GM12801 (cell line): ENCODE measurements around the gene RC3H2.

Source experiments
- CTCF ChIP-seq: IDR thresholded peaks from one replicate; pipeline ENCODE4 v1.5.1; 2011; ENCODE audit warnings: control low read depth; ENCODE audit not compliant: insufficient read length; ENCODE audit errors: extremely low read depth

Gene RC3H2

GRCh38 chr9:122807271-122807900, 97.8 kb downstream of the RC3H2 start:
- TF ChIP-seq CTCF: no peak

DNA sequence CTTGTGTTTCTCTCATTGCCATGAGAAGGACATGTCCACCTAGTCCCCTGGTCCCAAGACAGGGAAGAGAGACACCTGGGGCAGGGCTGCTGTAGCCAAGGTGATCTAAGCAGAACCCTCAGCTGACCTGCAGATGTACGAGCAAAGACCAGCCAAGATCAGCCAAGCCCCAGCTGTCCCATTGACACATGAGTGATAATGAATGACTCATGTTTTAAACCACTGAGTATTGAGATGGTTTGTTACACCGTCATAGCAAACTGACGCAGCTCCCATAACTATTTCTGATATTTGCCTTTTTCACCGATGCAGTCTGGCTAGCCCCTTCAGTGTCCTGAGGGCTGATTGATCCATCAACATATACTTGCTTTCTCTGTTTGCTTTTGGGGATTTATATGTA, 98.5 kb downstream of the RC3H2 start:
- TF ChIP-seq CTCF: no peak

GRCh38 chr9:122800066-122801060, 104.8 kb downstream of the RC3H2 start, which contains the start of gene OR1K1:
Gene OR1K1 (plus strand): TSS chr9:122800123. CDS start chr9:122800123, 0 bp downstream.
- no peak for TF ChIP-seq CTCF

GRCh38 chr9:122797316-122798063, 107.7 kb downstream of the RC3H2 start:
- no peak for TF ChIP-seq CTCF
